T-helper 9 cell (primary cell): ENCODE data around the gene CYLC1.

Experiments
- DNase-seq: peaks from one replicate; pipeline ENCODE4 v3.0.0-alpha.2; 2020
- total RNA-seq, 2 donors: gene quantifications; one replicate each; lab custom pipeline; 2026; lab: John Stamatoyannopoulos, UW

Gene CYLC1
- 0 reads per million in 2 donors for total RNA-seq

GRCh38 chrX:83860846-83861245, at the start of gene CYLC1:
CYLC1 (plus strand) TSS chrX:83861146; CDS start chrX:83861183, 37 bp downstream.
- DNase-seq: no peak

GRCh38 chrX:83819304-83819703, 41.6 kb upstream of the CYLC1 start:
- DNase-seq: no peak

GRCh38 chrX:83829874-83830273, 31.1 kb upstream of the CYLC1 start:
- no peak for DNase-seq

GRCh38 chrX:83845397-83845796, 15.5 kb upstream of the CYLC1 start:
- no peak for DNase-seq

GRCh38 chrX:83847339-83847738, 13.6 kb upstream of the CYLC1 start:
- DNase-seq: no peak

GRCh38 chrX:83888585-83888984, 27.6 kb downstream of the CYLC1 start:
- DNase-seq: no peak

- no peak for DNase-seq
Observed at GRCh38 chrX:83892433-83892832, 31.5 kb downstream of the CYLC1 start.

- no peak for DNase-seq
Observed at GRCh38 chrX:83906921-83907320, 46.0 kb downstream of the CYLC1 start.

GRCh38 chrX:83916525-83916924, 55.6 kb downstream of the CYLC1 start:
- no peak for DNase-seq

- DNase-seq: no peak
Observed at GRCh38 chrX:83934220-83934619, 73.3 kb downstream of the CYLC1 start.
